C4-2B (cell line): Measurements from ENCODE around the gene GRHL3.

ENCODE experiments used
- CTCF ChIP-seq: fragments of 450-650 bp; conservative IDR thresholded peaks from 2 replicates; pipeline ENCODE4 v1.5.1; 2017; ENCODE audit warnings: mild to moderate bottlenecking
- ZFX ChIP-seq: fragments of 450-650 bp; IDR thresholded peaks from 2 replicates; pipeline ENCODE4 v1.6.1; 2017

GRCh38 chr1:24362396-24362795 lies 43.2 kb downstream of the GRHL3 start:
- TF ChIP-seq CTCF (no peak), ZFX (no peak)
